HG02571 (cell line): ENCODE results near the gene MMD.
"Not testable (repeated sequence)": the region's sequence is repeated elsewhere in the genome, so short reads cannot be mapped to it uniquely, and the experiment has no call there.

Experiments used
- ATAC-seq: cut with Tn5 transposase; IDR thresholded peaks from one replicate; pipeline ENCODE4 v1.9.1; 2021; ENCODE audit warnings: mild to moderate bottlenecking, moderate library complexity; ENCODE audit not compliant: unreplicated experiment

Gene MMD

DNA sequence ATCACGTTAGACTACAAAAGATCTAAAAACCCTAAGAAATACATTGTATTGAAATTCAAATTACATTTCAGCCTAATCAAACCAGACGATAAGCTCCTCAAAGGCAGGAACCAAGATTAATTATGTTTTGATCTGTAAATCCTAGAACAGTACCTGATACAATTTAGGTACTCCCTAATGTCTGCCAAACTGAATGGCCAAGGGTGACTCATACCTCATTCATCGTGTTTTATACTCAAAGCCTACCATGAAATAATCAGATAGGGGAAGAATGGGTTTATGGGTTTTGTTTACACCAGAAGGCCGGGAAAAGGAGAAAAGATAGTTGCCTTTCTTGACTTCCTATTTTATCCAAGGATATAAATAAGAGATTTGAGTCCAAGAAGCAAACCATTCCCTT lies 19.3 kb downstream of the MMD start:
- ATAC-seq: no peak

DNA sequence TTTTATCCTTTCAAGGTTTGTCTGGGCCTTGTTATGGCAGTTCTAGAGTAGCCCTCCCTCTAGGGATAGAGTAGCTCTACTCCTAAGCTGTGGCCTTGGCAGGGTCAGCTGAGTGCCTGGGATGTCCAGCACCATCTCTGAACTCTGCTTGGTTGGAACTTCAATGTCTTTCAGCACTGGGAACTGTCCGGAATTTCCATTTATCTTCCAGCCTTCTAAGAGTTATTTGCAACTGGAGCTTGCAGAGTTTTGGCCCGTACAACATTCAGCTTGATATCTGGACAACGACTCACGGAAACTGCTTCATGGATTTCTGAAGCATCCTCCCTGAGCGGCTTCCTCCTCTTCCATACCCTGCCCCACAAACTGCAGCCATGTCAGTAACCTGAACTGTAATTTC lies 22.9 kb downstream of the MMD start:
- ATAC-seq: no peak

GRCh38 chr17:55395803-55396505 lies 25.7 kb downstream of the MMD start:
- ATAC-seq: no peak

DNA sequence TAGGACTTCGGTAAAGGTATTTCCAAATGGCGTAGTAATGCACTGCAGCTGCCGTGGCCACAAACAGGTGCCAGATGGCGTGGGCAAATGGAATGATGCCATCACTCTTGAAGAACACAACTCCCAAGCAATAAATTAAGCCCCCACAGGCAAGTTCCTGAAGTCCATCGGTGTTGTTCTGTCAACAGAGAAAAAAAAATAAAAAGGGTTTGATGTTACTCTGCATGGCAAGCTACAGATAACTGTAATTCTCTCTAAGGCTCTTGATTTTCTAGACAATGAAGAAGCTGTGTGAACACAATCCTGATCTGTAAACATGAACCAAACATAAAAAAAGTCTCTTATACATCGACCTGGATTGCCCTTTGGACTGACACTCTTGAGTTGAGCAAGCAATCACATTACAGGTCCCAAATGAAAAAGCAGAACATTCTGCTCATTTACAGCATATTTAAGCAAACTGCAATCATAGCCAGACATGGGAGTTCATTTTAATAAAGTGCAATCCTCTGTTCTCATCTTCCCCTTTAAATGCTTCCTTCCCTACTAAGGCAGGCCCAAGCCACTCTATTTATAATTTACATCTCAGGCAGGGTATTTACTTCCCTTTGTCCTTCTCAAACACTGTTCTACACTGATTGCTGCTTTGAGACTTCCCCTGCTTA lies 27.1 kb downstream of the MMD start:
- ATAC-seq: no peak

- no peak for ATAC-seq
Observed at GRCh38 chr17:55391764-55392467, 29.7 kb downstream of the MMD start.

DNA sequence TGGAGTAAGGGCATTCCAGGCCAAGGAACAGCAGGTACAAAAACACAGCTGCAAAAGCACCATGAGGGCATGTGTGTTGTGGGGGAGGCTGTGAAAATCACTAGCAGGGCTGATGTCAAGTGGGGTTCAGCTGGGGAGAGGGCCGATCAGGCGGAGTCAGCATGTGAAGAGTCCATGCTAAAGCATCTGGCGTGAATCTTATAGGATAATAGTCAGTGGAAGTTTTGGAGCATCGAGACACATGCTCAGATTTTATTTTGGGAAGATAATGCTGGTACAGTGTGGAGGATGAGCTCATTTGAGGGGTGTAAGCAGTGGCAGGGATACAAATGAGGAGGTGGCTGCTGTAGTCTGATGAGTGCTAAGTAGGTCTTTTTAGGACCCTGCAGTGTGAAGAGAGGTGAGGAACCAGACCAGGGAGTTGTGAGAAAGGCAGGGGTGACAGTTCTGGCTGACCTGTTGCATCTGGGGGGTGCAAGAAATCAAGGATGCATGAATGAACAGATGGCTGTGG lies 30.3 kb downstream of the MMD start:
- no peak for ATAC-seq

- ATAC-seq: no peak
Observed at GRCh38 chr17:55390364-55390977, 31.2 kb downstream of the MMD start.

DNA sequence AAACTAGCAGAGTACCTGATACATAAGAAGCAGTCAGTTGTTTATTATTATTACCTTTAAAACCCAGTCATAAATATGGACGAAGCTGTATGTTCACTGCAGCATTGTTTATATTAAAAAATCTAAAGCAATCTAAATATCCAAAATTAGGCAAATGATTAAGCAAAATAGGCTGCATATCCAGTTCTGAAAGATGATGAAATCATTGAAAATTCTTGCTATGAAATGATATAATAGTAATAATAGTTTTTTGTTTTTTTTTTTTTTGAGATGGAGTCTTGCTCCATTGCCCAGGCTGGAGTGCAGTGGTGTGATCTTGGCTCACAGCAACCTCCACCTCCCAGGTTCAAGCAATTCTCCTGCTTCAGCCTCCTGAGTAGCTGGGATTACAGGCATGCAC lies 31.9 kb downstream of the MMD start:
- ATAC-seq: not testable (repeated sequence)

- no peak for ATAC-seq
Observed at GRCh38 chr17:55388842-55389241, 32.8 kb downstream of the MMD start.

DNA sequence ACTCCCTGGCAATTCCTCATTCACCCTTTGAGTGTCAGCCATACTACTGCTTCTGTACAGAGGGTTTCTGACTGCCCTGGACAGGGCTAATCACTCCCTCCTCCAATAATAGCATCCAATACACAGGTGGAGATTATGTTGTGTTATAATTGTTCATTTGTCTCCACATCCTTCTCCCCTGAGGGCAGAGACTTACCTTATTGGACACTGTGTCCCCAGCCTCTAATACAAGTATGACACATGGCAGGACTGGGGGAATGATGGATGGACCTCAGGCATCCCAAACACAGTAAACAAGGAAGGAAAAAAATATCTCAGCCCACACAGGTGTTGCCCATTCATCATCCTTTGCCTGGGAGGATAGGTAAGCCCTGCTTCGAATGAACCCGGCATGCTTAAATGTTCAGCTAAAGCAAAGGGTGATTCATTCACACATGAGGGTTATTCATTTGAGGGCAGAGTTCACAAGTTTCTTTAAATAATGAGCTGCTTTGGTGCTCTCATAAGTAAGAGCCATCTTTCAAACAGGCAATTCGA lies 34.8 kb downstream of the MMD start:
- ATAC-seq: no peak

GRCh38 chr17:55384643-55385232 lies 36.9 kb downstream of the MMD start:
- ATAC-seq: no peak

DNA sequence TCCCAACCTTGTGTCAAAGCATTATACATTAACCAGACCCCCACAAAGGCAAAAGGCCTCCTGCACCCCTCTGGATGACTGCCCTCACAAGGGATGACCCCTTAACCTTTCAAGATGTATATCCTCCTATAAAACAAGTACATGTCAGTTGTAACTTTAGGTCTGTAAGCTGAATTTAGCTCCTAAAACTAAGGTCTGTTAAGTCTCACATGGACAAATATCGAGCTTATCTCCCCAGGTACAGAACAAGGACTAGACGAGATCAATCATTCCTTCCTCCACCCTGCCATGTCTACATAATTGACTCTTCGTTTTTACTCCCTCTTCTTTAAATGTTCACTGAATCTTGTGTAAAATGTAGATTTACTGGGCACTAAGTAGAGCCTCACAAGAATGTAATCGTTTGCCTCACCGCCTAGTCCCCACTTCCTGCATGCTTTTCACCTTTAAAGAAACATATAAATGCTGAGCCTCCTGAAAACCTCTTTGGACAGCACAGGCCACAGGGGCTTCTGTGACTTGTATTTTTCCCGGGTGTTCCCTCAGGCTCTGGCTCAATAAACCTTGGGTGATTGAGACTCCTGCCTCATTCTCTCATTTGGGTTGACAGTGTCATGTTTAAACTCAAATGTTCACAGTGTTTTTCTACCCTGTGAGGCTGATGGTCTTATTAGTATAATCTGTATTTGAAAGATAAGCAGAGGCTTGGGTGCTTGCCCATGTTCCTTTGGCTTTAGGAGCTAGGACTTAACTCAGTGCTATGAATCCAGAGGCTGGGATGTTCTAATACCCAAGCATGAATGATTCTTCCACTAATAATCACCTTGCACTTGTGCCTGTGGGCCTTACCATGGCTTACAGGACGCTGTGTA lies 37.6 kb downstream of the MMD start:
- no peak for ATAC-seq

DNA sequence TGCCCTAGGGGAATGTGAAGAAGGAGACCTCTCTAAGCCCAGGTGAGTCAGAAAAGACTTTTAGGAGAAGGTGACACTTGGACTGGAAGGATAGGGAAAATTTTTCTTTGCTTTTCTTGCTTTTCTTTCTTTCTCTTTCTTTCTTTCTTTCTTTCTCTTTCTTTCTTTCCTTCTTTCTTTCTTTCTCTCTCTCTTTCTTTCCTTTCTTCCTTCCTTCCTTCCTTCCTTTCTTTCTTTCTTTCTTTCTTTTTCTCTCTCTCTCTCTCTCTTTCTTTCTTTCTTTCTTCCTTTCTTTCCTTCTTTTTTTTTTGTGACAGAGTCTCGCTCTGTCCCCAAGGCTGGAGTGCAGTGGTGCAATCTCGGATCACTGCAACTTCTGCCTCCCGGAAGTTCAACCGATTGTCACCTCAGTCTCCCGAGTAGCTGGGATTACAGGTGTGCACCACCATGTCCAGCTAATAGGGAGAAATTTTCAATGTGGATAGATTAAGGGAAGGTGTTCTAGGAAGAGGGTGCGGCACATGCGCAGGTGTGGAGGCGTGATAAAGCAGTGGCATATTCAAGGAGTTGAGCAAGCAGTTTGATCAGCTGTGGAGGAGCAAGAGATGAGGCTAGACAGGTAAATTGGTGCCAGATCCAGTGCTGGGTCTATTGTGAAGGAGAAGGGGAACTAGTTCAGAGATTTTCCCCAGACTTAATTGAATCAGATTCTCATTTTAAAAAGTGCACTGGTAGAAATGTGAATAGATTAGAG lies 40.4 kb downstream of the MMD start:
- ATAC-seq: no peak

- ATAC-seq: no peak
Observed at GRCh38 chr17:55377671-55378275, 43.9 kb downstream of the MMD start.

GRCh38 chr17:55368706-55369105 lies 52.9 kb downstream of the MMD start:
- no peak for ATAC-seq

DNA sequence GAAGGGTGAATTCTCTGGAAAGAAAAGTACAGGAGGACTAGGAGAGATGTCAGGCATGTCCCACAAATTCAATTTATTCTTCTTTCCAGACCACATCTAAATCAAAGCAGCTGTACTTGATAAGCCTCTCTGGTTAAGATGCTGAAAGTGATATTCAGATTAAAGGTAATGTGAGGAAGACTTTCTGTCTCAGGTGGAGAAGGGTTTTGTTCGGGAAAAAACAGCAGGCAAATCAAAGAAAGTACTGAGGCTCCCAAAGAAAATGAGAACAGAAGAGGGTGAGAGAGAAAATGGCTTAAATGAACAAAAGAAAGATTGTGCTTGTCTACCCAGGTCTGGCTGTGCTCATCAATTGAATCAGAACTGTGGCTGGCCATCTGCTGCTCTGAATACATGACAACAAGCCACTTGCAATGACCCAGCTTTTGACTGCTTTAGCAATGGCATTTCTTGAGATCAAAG lies 55.6 kb downstream of the MMD start:
- ATAC-seq: no peak

DNA sequence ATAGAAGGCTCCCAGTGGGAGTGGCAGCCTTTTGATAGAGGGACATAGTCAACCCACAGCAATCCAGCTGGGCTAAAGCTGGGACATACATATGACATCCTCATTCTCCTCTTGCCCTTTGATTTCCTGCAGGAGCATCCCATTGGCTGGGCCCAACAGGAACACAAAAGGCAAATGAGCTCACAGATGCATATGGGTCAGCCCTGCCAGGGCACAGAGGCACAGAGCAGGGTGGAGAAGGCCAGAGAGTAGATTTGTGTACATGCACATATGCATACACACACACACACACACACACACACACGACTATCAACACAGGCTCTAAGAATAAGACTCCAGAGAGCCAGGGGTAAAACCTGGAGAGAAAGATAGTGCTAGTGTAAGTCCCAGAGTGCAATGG lies 58.6 kb downstream of the MMD start:
- ATAC-seq: no peak

- ATAC-seq: no peak
Observed at GRCh38 chr17:55360971-55361370, 60.7 kb downstream of the MMD start.
